Measurements from ENCODE around the gene ALKBH5.
A peak's percentile ranks its signal among the peaks of the same experiment; 100 is the strongest.
"Not testable (repeated sequence)": the region's sequence is repeated elsewhere in the genome, so short reads cannot be mapped to it uniquely, and the experiment has no call there.

ALKBH5 gene

DNA sequence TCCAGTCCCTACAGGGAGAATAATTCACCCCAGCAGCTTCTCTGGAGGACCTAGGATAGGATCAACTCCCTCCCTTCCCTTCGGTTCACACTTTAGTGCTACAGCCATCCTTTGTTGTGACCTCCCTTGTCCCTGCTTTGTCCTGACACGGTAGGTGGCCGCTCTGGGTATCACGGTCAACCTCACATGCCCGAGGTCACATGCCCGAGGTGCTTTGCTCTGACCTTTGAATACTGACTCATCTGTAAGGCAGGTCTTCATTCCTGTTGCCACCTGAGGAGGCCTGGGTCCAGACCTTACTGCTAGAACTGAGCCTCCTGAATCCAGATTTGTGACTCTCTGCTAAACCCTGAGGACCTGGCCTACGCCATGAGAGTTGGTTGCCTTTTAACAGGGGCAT lies 19.7 kb downstream of the ALKBH5 start:
- DNase-seq (ENCODE audit: low spot score): no peak
- TF ChIP-seq, protein P1, sequence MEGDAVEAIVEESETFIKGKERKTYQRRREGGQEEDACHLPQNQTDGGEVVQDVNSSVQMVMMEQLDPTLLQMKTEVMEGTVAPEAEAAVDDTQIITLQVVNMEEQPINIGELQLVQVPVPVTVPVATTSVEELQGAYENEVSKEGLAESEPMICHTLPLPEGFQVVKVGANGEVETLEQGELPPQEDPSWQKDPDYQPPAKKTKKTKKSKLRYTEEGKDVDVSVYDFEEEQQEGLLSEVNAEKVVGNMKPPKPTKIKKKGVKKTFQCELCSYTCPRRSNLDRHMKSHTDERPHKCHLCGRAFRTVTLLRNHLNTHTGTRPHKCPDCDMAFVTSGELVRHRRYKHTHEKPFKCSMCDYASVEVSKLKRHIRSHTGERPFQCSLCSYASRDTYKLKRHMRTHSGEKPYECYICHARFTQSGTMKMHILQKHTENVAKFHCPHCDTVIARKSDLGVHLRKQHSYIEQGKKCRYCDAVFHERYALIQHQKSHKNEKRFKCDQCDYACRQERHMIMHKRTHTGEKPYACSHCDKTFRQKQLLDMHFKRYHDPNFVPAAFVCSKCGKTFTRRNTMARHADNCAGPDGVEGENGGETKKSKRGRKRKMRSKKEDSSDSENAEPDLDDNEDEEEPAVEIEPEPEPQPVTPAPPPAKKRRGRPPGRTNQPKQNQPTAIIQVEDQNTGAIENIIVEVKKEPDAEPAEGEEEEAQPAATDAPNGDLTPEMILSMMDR (IDR thresholded peaks at IDR 0.05; ENCODE audit: extremely low read depth, missing control alignments): no peak

DNA sequence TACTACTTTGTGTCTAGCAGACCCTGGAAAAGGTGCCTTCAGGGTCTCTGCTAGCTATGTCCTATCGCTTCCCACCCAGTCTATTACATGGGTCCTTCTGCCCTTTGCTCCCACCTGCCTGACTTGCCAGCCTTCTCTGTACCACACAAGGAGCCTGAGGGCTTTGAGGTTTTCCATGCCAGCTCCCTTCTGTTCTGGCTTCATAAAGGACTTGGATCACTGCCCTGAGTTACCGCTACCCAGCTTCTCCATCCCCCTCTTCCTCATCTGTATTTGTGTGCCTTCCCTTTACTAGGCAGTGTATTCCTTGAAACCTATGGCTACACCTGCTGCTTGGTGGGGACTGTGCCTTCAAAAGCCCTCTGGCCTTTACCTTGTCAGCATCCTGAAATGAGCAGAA lies 22.2 kb downstream of the ALKBH5 start:
- no peak for DNase-seq (ENCODE audit: low spot score)
- TF ChIP-seq, protein P1 (IDR thresholded peaks at IDR 0.05; ENCODE audit: extremely low read depth, missing control alignments): no peak

DNA sequence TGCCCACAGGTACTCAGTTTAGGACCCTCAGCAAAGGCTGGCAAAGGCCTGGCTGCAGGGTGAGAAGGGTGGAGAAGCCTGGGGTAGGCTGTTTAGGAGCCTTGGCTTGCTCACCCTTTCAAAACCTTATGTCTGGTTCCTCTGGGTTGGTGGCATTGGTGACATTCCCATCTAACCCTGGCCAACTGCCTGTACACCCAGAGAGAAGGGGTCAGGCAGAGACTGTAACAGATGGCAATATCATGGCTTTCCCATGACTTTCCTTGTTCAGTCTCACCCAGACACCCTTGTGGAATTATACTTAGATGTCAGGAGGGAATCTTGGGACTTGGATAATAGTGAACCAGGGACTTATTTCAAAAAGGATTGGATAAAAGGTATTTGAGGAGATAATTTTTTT lies 23.3 kb downstream of the ALKBH5 start:
- TF ChIP-seq, protein P1 (IDR thresholded peaks at IDR 0.05; ENCODE audit: extremely low read depth, missing control alignments): no peak

DNA sequence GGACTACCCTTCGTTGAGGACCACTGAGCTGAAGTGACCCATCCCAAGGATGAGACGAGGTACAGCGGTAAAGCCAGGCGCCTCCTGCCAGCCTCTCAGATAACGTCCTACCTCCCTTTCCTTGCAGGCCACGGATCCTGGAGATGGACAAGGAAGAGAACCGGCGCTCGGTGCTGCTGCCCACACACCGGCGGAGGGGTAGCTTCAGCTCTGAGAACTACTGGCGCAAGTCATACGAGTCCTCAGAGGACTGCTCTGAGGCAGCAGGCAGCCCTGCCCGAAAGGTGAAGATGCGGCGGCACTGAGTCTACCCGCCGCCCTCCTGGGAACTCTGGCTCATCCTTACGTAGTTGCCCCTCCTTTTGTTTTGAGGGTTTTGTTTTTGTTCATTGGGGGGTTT lies 24.5 kb downstream of the ALKBH5 start:
- no peak for DNase-seq (ENCODE audit: low spot score)
- TF ChIP-seq, protein P1 (IDR thresholded peaks at IDR 0.05; ENCODE audit: extremely low read depth, missing control alignments): no peak

More for the DNA sequence above, 23.3 kb downstream of the ALKBH5 start:
- DNase-seq (ENCODE audit: low spot score): no peak

DNA sequence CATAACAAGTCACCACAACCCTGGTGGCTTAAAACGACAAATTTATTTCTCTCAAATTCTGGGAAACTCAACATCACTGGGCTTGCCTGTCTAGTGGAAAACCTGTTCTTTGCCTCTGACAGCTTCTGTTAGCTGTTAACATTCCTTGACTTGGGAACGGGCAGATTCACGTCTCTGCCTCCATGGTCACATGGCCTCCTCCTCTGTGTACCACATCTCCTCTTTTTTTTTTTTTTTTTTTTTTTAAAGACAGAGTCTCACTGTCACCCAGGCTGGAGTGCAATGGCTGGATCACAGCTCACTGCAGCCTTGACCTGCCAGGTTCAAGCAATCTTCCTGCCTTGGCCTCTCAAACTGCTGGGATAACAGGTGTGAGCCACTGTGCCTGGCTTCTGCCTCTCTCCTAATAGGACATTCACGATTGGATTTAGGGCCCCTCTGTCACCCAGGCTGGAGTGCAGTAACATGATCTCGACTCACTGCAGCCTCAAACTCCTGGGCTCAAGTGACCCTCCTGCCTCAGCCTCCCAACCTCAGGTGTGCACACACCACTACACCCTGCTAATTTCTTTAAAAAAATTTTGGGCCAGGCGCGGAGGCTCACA lies 30.1 kb downstream of the ALKBH5 start:
- TF ChIP-seq, protein P1 (IDR thresholded peaks at IDR 0.05; ENCODE audit: extremely low read depth, missing control alignments): no peak
- DNase-seq (ENCODE audit: low spot score): no peak

DNA sequence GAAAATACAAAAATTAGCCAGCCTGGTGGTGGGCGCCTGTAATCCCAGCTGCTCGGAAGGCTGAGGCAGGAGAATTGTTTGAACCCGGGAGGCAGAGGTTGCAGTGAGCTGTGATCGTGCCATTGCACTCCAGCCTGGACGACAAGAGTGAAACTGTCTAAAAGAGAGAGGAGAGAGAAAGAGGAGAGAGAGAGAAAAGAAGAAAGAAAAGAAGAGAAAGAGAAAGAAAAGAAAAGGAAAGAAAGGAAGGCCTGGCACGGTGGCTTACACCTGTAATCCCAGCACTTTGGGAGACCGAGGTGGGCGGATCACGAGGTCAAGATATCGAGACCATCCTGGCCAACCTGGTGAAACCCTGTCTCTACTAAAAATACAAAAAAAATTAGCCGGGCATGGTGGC lies 33.3 kb downstream of the ALKBH5 start:
- not testable (repeated sequence) for DNase-seq (ENCODE audit: low spot score)

DNA sequence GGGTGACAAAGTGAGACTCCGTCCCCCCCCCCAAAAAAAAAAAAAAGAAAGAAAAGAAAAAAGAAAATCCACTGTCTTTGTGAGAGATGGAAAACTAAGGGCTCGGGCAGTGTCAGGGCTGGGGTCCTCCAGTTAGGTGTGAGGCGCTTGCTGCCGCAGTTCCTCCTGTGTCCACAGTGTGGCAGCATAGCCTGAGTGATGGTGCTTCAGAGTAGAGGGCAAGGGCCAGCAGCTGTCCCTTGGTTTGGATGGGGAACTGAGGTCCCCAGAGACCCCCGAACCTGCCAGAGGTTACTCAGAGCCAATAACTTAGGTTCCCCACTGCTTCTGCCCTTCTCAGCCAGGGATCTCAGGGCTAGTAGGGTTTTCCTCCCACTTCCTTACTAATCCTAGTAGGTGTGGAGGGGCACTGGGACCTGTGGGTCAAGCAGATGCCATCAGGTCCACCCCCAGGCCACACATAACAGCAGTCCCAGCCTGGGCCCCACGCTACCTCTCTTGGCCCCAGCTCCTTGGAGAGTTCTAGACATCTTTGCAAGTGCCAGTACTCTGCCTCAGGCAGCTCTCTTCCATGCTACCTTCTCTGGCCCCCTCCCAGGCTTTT lies 33.9 kb downstream of the ALKBH5 start:
- TF ChIP-seq, protein P1 (IDR thresholded peaks at IDR 0.05; ENCODE audit: extremely low read depth, missing control alignments): peak; percentile 98
- peak; percentile 85 for DNase-seq (ENCODE audit: low spot score)

Measured in GM20000 (cell line).